ENCODE data around the gene ASB13.

ASB13 gene

DNA sequence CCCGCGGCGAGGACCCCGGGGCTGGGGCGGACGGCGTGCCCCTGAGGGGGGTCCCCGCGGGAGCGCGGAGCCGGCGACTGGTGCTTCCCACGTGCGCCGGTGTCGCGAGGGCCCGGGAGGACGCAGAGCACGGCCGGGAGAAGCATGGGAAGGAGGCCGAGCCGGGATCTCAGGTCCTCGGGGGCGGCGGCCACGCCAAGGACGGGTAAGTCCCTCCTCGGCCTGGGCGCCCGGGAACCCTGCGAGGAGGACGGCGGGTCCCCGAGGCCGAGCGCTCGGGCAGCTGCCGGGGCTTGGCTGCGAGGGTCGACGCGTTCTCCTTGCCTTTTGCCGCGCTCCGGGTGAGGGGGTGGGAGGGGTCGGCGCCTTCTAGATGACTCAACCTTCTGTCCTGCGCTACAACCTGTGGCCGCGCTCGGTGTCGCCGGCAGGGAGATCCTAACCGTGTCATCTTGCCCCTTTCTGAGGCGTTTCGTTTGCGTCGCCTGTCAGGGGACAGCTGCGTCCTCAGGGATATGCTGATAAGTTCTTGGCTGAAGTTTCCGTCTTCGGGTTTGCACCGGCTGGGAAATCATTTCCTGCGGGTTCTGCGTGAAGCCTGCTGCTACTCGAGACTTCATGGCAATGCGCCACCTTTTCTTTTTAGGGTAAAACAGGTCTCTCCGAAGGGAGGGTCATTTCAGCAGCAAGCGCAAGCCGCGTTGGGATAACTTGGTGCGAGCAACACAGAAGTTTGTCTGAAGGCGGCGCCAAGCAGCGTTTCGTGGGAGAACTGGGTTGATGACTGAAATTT, 18.8 kb upstream of the ASB13 start:
- TF ChIP-seq, protein P1, sequence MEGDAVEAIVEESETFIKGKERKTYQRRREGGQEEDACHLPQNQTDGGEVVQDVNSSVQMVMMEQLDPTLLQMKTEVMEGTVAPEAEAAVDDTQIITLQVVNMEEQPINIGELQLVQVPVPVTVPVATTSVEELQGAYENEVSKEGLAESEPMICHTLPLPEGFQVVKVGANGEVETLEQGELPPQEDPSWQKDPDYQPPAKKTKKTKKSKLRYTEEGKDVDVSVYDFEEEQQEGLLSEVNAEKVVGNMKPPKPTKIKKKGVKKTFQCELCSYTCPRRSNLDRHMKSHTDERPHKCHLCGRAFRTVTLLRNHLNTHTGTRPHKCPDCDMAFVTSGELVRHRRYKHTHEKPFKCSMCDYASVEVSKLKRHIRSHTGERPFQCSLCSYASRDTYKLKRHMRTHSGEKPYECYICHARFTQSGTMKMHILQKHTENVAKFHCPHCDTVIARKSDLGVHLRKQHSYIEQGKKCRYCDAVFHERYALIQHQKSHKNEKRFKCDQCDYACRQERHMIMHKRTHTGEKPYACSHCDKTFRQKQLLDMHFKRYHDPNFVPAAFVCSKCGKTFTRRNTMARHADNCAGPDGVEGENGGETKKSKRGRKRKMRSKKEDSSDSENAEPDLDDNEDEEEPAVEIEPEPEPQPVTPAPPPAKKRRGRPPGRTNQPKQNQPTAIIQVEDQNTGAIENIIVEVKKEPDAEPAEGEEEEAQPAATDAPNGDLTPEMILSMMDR (IDR thresholded peaks at IDR 0.05; ENCODE audit: control extremely low read depth, extremely low read depth, low read depth, missing control alignments): peak; percentile 65
- peak; percentile 46 for DNase-seq (ENCODE audit: extremely low spot score)
- ChIA-PET POLR2A (no interaction called here), CTCF (interaction anchor here (1.1 to 1.2 kb wide), 2 partner anchors 8 to 21 kb away, joined by 3 read pairs; no protein-coding TSS in a partner anchor)

DNA sequence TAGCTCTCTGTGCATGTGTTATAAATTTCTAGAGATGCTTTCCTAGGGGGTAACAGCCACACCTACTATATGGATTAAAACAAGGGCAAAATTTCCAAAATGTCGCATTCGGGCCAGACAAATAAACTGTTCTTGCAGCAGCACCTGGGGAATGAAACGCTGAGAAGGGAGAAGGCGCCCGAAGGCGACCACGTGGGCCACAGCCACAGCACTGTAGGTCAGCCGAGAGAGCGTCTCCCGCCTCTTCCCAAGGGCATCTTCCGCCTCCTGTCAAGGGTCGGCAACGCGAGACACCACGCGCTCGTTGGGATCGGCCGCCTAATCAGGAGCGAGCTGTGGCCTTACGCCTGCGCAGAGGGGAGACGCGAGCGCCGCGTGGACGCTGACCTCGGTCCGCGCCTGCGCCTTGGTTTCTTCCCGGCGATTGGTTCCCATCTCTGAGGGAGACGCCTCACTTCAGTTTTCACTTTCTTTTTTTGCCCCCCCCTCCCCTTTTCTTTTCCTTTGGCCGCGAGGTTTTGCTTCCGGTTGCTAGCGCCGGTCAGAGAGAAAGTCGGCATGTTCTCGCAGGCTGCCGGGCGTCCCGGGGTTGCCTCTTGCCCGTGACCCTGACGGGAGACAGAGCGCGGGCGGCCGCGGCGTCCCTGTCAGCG, 18.0 kb upstream of the ASB13 start, which contains the start of gene TASOR2:
TASOR2 (plus strand) TSS at position 521 of the 653 bp plus-strand sequence. CDS start 35,805 bp downstream, outside the sequence.
- ChIA-PET CTCF (interaction anchor here (1.1 to 2.2 kb wide), 3 partner anchors 9 to 62 kb away, joined by 3 to 7 read pairs (median 3); no protein-coding TSS in a partner anchor), POLR2A (interaction anchor here (0.7 kb wide), 1 partner anchor 70 kb away, joined by 3 read pairs; no protein-coding TSS in a partner anchor)
- DNase-seq (ENCODE audit: extremely low spot score): peak; percentile 97
- TF ChIP-seq, protein P1 (IDR thresholded peaks at IDR 0.05; ENCODE audit: control extremely low read depth, extremely low read depth, low read depth, missing control alignments): no peak

DNA sequence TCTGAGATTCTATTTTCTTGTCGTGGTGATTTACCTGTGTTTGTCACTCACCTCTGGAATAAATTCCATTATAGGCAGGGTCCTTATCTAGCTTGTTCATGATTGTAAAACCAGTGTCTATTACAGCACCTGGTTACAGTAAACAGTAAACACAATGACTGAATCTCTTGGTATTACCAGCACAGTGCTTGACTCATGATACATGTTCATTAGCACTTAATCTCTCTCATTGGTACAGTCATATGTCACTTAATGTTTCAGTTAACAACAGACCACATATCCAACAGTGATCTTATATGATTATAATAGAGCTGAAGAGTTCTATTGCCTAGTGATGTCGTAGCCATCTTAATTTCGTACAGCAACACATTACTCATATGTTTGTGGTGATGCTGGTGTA, 16.7 kb upstream of the ASB13 start:
- TF ChIP-seq, protein P1 (IDR thresholded peaks at IDR 0.05; ENCODE audit: control extremely low read depth, extremely low read depth, low read depth, missing control alignments): no peak
- no peak for DNase-seq (ENCODE audit: extremely low spot score)
- ChIA-PET POLR2A (no interaction called here), CTCF (interaction anchor here (0.8 to 2.2 kb wide), 5 partner anchors 11 to 60 kb away, joined by 3 to 7 read pairs (median 3); no protein-coding TSS in a partner anchor)

DNA sequence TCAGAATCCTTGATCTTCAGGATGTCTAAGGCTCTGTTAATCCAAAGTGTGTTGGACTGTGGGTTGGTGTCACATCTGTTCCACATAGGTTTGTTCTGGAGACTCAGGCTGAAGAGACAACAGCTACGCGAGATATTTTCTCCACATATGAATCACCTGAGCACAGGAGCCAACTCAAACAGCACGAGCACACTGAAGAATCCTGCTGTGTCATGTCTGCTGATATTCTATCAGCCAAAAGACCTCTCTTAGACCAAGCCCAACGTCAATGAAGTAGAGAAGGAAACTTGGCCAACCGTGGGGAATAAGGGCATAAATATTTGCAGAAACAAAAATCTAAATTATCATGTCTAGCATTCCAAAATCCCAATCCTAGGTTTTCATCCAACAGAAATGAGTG, 15.5 kb upstream of the ASB13 start:
- no peak for DNase-seq (ENCODE audit: extremely low spot score)
- TF ChIP-seq, protein P1 (IDR thresholded peaks at IDR 0.05; ENCODE audit: control extremely low read depth, extremely low read depth, low read depth, missing control alignments): no peak
- POLR2A ChIA-PET: no interaction called here
- CTCF ChIA-PET: interaction anchor here (1.4 to 2.0 kb wide), 2 partner anchors 22 to 52 kb away, joined by 4 to 7 read pairs; no protein-coding TSS in a partner anchor

DNA sequence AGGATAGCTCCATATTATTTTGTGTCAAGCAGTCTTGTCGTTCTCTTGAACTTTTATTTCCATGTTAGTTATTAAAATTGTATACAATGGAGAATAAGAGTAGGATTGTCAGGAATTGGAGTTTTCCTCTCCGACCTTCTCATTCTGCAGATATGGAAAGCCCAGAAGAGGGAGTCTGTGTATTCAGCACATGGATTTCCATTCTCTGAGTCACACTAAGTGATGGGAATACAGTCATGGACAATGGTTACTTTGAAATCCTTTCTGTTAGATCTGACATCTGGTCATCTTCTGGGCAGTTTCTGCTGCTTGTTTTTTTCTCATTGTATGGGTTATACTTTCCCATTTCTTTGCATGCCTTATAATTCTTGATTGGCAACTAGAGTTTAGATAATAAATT, 13.2 kb upstream of the ASB13 start:
- CTCF ChIA-PET: interaction anchor here (0.8 to 1.2 kb wide), 3 partner anchors 9 to 227 kb away, joined by 3 to 7 read pairs (median 3); no protein-coding TSS in a partner anchor

More for the DNA sequence above, 13.2 kb upstream of the ASB13 start:
- POLR2A ChIA-PET: interaction anchor here (0.6 kb wide), 1 partner anchor 68 kb away, joined by 3 read pairs; no protein-coding TSS in a partner anchor
- TF ChIP-seq, protein P1 (IDR thresholded peaks at IDR 0.05; ENCODE audit: control extremely low read depth, extremely low read depth, low read depth, missing control alignments): no peak
- DNase-seq (ENCODE audit: extremely low spot score): no peak
